A549 (cell line): ENCODE data around the gene ASPHD2.

Experiments
- CEBPB ChIP-seq, 2 experiments: fragments of >200 bp in 1 of 2; sonication (Bioruptor Twin) in 1 of 2; formaldehyde crosslinking in 1 of 2; IDR thresholded peaks; 2 replicates each; pipeline ENCODE4 v1.6.1; 2012 to 2016
- CTCF ChIP-seq: fragments of >200 bp; sonication (Bioruptor Twin); formaldehyde crosslinking; IDR thresholded peaks from 3 replicates; pipeline ENCODE4 v1.5.1; 2016
- EP300 ChIP-seq, 2 experiments: fragments of >200 bp; sonication (Bioruptor Twin); formaldehyde crosslinking; IDR thresholded peaks; 2 replicates in 1 of 2; 3 replicates in 1 of 2; pipeline ENCODE4 v1.6.1; 2016 to 2017
- ESRRA ChIP-seq: fragments of 150-350 bp; IDR thresholded peaks from 2 replicates; pipeline ENCODE4 v1.6.1; 2014; ENCODE audit warnings: mild to moderate bottlenecking, low read length, borderline replicate concordance
- FOSB ChIP-seq: fragments of 250-450 bp; sonication (Bioruptor Pico); IDR thresholded peaks from 2 replicates; pipeline ENCODE4 v1.5.0; 2020; ENCODE audit warnings: mild to moderate bottlenecking, moderate library complexity
- MAFK ChIP-seq: fragments of 450-650 bp; IDR thresholded peaks from 2 replicates; pipeline ENCODE4 v1.6.1; 2014; ENCODE audit not compliant: partially characterized antibody
- MAX ChIP-seq: IDR thresholded peaks from 2 replicates; pipeline ENCODE4 v1.6.1; 2012
- POLR2A ChIP-seq: IDR thresholded peaks from 2 replicates; pipeline ENCODE4 v1.6.1; 2012; ENCODE audit warnings: mild to moderate bottlenecking, low read length
- TP53 ChIP-seq: fragments of 250-450 bp; sonication (Bioruptor Pico); IDR thresholded peaks from 2 replicates; pipeline ENCODE4 v1.5.0; 2021; ENCODE audit warnings: mild to moderate bottlenecking, moderate library complexity

GRCh38 chr22:26485013-26485412 is 56.0 kb downstream of the ASPHD2 start:
- TF ChIP-seq MAX (no peak), ESRRA (no peak), CEBPB (IDR thresholded peaks at IDR 0.05) (no peak), MAFK (no peak), FOSB (CRISPR knock-in tag) (no peak), CTCF (no peak), TP53 (CRISPR knock-in tag) (no peak), POLR2A (no peak), EP300 (IDR thresholded peaks at IDR 0.05) (no peak)
